ENCODE results near the gene LSR.
A peak's percentile ranks its signal among the peaks of the same experiment; 100 is the strongest.

Gene LSR

GRCh38 chr19:35248310-35249145, at the start of gene LSR:
LSR (plus strand) TSS chr19:35249002; CDS start chr19:35249023, 21 bp downstream.
- peak; percentile 62 to 79 for DNase-seq

- DNase-seq = no peak
These were observed 49.3 kb upstream of the LSR start for GRCh38 chr19:35199481-35199880.

DNA sequence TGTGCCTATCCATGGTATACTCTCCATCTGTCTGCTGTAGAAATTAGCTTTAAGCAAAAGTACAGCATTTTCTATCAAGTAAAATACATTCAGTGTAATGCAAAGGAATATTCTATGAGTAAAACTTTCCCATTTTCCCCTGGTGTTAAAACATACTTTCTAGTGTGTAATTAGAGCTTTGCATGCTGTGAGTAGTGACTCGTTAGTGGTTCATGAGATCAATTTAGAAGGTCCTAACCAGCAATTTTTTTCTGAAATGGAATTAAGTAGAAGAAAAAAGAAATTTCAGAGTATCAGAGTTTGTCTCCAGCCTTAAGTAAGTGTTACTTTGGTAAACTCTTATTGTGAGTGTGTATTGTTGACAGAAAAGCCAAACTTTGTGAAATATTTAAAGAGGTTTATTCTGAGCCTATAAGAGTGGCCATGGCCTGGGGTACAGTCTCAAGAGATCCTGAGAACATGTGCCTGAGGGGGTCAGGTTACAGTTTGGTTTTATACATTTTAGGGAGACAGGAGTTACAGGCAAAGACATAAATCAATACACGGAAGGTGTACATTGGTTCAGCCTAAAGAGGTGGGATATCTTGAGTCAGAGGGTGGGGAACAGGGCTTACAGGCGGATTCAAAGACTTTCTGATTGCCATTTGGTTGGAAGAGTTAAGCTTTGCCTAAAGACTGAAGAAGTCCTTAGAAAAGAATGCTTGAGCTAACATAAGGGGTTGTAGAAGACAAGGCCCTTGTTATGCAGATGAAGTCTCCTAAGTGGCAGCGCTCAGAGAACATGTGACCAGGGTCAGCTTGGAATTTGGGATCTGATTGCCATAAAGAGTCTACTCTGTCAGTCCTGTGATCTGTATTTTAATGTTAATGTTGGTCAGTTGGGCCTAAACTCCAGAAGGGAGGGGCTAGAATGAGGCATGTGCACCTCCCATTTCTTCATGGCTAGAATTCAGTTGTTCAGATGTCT, 45.8 kb upstream of the LSR start:
- DNase-seq = no peak

GRCh38 chr19:35204799-35205732, 43.7 kb upstream of the LSR start:
- DNase-seq = no peak

- no peak for DNase-seq
These were observed 43.0 kb upstream of the LSR start for GRCh38 chr19:35205733-35206323.

DNA sequence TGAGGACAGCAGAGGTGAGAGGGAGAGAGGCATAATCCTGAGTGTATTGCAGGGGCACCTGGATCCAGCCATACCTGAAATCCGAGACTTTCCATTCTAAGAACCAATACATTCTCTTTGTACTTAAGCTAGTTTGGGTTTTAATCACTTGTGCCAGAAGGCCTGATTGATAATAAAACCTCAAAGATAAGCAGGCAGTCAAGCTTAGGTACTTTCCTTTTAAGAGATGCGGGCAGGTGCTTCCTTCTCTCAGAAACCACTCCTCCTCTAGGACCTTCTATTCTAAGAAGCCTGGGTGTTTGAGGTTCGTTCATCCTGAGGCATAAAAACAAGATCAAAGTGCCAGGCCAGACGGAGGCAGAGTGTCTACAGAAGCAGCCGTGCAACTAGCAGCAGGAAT, 42.4 kb upstream of the LSR start:
- peak; percentile 49 to 60 for DNase-seq

DNA sequence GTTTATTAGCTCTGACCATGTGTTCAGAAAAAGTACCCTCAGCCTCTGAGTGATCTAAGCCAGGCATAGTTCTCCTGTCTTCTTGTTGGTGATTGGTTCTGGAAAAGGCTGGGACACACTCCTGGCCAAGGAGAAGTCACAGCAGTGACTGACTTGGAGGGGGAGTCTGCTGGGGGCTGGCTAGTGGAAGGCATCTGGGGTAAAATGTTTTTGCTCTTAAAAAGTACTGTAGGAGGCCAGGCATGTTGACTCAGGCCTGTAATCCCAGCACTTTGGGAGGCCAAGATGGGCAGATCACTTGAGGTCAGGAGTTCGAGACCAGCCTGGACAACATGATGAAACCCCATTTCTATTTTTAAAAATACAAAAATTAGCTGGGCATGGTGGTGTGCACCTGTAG, 41.9 kb upstream of the LSR start:
- DNase-seq = no peak

GRCh38 chr19:35207391-35207871, 41.4 kb upstream of the LSR start:
- DNase-seq = peak; percentile 28 to 30

DNA sequence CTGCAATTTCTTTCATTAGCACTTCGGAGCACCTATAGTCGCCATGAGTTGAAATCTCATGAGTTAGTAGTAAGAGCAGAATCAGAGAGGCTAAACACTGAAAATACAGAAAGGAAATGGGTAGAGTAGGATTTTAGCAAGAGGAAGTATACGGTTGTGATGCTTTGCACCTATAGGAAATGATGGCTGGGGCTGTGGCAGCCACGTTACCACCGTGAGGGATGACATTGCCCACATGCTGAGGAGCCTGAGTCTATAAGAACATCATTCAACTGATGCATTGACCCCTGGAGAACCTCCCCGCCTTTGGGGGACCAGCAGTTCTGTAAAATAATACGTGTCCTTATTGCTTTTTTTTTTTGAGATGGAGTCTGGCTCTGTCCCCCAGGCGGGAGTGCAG, 40.7 kb upstream of the LSR start:
- DNase-seq = no peak

DNA sequence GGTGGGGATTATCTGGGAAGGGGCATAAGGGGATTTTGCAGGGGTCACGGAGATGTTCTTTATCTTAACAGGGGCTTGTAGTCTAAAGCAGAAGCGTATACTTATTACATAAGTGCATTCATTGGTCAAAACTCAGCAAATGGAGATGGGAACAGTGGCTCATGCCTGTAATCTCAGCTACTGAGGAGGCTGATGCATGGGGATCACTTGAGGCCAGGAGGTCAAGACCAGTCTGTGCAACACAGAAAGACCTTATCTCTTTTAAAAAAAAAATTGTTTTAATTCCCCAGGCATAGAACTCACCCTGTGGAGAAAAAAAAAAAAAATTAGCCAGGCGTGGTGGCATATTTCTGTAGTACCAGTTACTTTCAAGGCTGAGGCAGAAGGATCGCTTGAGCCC, 39.2 kb upstream of the LSR start:
- no peak for DNase-seq

- DNase-seq = peak; percentile 53 to 66
These were observed 37.1 kb upstream of the LSR start for GRCh38 chr19:35211545-35212230.

- DNase-seq = no peak
These were observed 36.6 kb upstream of the LSR start for GRCh38 chr19:35212241-35212640.

DNA sequence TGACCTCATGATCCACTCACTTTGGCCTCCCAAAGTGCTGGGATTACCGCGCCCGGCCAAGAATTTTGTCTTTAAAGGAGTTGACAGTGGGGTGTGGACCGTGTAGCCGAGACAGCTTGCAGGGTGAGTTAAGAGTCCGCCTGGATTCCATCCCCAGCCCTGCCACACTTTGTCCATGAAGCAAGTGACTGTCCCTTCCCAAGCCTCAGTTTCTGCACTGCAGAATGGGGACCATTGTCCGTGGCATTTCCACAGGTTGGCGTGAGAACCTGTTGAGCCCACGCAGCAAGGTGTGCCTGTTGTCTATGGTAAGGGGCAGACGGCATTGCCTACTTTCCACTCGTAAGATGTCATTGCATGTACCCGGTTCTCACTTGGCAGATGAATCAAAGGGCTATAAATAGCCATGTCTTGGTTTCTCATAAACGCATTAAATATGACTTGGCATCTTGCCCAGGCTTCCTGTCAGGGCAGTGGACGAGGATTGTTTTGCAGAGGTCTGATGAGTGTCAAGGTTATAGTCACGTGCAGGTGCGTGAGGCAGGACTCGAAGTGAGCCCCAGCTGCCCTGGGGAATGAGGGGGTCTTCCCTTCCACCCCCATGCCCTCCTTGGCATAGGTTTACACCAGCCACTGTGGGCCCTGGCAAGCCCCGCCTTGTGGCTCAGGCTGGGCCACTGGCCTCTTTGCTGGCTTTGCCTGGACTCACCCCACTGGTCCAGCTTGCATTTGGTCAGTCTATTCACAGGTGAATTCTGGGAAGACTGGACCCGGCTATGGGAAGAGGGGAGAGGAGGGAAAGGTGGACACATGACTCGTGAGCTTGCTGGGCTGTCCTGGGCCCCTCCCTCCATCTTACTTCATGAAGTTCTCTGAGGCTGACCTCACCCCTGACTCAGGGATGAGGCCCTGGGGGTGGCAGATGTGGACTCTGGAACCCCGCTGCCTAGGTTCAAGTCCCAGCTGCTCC, 34.9 kb upstream of the LSR start:
- DNase-seq = peak; percentile 79 to 83

DNA sequence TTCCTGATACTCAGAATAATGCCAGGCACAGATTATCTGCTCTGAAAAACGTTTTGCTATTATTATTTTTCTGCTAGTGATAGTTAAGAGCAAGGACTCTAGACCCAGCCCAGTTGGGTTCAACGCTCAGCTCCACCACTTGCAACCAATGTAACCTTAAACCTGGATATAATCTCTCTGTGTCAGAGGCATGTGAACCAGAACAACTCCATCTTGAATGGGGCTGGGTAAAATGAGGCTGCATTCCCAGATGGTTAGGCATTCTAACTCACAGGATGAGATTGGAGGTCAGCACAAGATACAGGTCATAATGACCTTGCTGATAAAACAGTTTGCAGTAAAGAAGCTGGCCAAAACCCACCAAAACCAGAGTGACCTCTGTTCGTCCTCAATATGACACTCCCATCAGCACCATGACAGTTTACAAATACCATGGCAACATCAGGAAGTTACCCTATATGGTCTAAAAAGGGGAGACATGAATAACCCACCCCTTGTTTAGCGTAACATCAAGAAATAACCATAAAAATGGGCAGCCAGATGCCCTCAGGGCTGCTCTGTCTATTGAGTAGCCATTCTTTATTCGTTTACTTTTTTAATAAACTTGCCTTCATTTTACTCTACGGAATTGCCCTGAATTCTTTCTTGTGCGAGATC, 33.9 kb upstream of the LSR start:
- no peak for DNase-seq

DNA sequence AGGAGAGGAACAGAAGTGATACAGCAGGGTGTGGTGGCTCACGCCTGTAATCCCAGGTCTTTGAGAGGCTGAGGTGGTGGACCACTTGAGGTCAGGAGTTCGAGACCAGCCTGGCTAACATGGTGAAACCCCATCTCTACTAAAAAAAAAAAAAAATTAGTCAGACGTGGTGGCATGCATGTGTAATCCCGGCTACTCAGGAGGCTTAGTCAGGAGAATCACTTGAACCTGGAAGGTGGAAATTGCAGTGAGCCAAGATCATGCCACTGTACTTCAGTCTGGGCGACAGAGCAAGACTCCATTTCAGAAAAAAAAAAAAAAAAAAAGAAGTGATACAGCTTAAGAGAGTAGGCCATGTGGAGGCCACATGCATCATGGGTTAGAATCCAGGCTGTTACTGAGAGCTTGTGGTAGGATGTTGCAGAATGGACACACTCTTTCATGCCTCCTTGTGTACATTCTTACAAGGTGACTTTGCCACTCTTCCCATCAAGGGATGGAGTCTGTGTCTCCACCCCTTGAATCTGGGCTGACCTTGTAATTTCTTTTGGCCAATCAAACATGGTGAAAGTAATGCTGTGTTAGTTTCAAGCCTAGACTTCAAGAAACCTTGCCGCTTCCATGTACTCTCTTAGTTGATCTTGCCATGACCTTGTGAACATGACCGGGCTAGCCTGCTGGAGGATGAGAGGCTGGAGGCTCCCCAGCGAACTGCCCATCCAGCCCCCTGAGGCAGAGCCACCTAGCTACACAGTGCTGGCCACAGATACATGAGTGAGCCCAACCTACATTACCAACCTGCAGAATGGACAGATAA, 32.6 kb upstream of the LSR start:
- DNase-seq = no peak

- peak; percentile 31 to 34 for DNase-seq
These were observed 31.8 kb upstream of the LSR start for GRCh38 chr19:35216833-35217648.

GRCh38 chr19:35217649-35217990, 31.2 kb upstream of the LSR start:
- DNase-seq = no peak

DNA sequence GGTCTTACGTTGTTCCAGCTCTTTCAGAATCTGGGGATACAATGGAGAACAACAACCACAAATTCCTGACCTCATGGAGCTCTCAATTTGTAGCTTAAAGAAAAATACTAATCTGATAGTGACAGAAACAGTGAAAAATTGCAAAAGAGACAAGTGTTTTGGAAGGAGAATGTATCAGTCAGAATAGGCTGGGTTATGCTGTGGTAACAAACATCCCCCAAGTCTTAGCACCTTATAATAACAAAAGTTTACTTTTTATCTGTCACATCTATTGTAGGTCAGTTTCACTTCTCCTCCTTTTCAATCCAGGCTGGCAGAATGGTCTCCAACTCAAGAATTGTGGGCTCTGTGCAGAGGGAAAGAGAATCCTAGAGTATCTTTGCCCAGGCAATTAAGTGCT, 29.8 kb upstream of the LSR start:
- no peak for DNase-seq

Measured in activated CD4-positive, alpha-beta T cell treated with anti-CD3 and anti-CD28 coated beads for 4 hours (primary cell).